HL-60 (cell line): Measurements from ENCODE around the gene CCDC69.

Experiments
- DNase-seq, 2 experiments: peaks; one replicate each; pipeline ENCODE4 v3.0.0-alpha.2; 2010 to 2020; ENCODE audit warnings: low read depth in 1 of 2, low spot score in 1 of 2
- H3K27ac ChIP-seq: fragments of 250-450 bp; sonication (Bioruptor Pico); replicated peaks from 2 replicates; pipeline ENCODE4 v1.5.1; 2020; ENCODE audit warnings: mild to moderate bottlenecking, moderate library complexity
- H3K27me3 ChIP-seq: fragments of 250-450 bp; sonication (Bioruptor Pico); 2 replicates; pipeline ENCODE4 v1.5.1; 2021; ENCODE audit warnings: mild to moderate bottlenecking, moderate library complexity; ENCODE audit not compliant: insufficient read depth, poor library complexity, severe bottlenecking
- H3K4me3 ChIP-seq: replicated peaks from 2 replicates; pipeline ENCODE4 v1.5.1; 2011; ENCODE audit warnings: mild to moderate bottlenecking, control low read depth, low read length; ENCODE audit not compliant: insufficient read depth
- GABPA ChIP-seq: IDR thresholded peaks from 2 replicates; pipeline ENCODE4 v1.6.1; 2012; ENCODE audit warnings: low read depth
- POLR2AphosphoS5 ChIP-seq: IDR thresholded peaks from 2 replicates; pipeline ENCODE4 v1.6.1; 2012; ENCODE audit warnings: low read depth
- SPI1 ChIP-seq: IDR thresholded peaks from 2 replicates; pipeline ENCODE4 v1.6.1; 2012; ENCODE audit warnings: low read depth, mild to moderate bottlenecking, borderline replicate concordance
- TF ChIP-seq, protein P1 (sequence below): IDR thresholded peaks from 2 replicates; pipeline ENCODE4 v1.6.1; 2012; ENCODE audit warnings: low read depth; ENCODE audit not compliant: insufficient replicate concordance
- TF ChIP-seq, protein P2 (sequence below): IDR thresholded peaks from one replicate; pipeline ENCODE4 v1.5.1; 2011; ENCODE audit warnings: low read length, control low read depth, inconsistent platforms; ENCODE audit not compliant: insufficient read depth

CCDC69 gene

DNA sequence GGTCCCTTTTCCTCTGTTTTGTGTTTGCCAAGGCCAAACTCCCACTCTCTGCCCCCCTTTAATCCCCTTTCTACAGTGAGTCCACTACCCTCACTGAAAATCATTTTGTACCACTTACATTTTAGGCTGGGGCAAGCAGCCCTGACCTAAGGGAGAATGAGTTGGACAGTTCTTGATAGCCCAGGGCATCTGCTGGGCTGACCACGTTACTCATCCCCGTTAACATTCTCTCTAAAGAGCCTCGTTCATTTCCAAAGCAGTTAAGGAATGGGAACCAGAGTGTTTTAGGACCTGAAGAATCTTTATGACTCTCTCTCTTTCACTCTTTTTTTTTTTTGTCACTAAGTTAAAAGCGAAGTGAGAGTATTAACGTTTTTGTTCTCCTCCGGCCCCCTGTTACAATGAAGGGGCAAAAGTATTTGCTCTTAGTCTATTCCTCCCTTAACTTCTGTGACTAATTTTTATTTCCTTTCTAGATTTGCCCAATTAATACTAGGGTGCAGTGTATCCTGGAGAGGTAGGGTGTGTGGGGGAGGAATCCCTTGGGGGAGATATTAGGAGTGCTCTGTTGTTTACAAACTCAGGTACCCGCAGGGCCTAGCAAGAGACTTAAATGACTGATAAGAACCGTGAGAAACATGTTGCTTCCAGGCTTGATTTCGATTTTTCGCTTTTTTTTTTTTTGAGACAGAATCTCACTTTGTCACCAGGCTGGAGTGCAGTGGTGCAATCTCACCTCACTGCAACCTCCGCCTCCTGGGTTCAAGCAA, 43.8 kb upstream of the CCDC69 start:
- Histone ChIP-seq H3K4me3 (no peak overlapping the region), H3K27me3 (no peaks in the 10 kb centered on the region), H3K27ac (no peak overlapping the region)
- no peak for DNase-seq
- TF ChIP-seq POLR2AphosphoS5 (no peak), GABPA (no peak), SPI1 (no peak)
- TF ChIP-seq, protein P1, sequence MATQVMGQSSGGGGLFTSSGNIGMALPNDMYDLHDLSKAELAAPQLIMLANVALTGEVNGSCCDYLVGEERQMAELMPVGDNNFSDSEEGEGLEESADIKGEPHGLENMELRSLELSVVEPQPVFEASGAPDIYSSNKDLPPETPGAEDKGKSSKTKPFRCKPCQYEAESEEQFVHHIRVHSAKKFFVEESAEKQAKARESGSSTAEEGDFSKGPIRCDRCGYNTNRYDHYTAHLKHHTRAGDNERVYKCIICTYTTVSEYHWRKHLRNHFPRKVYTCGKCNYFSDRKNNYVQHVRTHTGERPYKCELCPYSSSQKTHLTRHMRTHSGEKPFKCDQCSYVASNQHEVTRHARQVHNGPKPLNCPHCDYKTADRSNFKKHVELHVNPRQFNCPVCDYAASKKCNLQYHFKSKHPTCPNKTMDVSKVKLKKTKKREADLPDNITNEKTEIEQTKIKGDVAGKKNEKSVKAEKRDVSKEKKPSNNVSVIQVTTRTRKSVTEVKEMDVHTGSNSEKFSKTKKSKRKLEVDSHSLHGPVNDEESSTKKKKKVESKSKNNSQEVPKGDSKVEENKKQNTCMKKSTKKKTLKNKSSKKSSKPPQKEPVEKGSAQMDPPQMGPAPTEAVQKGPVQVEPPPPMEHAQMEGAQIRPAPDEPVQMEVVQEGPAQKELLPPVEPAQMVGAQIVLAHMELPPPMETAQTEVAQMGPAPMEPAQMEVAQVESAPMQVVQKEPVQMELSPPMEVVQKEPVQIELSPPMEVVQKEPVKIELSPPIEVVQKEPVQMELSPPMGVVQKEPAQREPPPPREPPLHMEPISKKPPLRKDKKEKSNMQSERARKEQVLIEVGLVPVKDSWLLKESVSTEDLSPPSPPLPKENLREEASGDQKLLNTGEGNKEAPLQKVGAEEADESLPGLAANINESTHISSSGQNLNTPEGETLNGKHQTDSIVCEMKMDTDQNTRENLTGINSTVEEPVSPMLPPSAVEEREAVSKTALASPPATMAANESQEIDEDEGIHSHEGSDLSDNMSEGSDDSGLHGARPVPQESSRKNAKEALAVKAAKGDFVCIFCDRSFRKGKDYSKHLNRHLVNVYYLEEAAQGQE = no peak
- TF ChIP-seq, protein P2, sequence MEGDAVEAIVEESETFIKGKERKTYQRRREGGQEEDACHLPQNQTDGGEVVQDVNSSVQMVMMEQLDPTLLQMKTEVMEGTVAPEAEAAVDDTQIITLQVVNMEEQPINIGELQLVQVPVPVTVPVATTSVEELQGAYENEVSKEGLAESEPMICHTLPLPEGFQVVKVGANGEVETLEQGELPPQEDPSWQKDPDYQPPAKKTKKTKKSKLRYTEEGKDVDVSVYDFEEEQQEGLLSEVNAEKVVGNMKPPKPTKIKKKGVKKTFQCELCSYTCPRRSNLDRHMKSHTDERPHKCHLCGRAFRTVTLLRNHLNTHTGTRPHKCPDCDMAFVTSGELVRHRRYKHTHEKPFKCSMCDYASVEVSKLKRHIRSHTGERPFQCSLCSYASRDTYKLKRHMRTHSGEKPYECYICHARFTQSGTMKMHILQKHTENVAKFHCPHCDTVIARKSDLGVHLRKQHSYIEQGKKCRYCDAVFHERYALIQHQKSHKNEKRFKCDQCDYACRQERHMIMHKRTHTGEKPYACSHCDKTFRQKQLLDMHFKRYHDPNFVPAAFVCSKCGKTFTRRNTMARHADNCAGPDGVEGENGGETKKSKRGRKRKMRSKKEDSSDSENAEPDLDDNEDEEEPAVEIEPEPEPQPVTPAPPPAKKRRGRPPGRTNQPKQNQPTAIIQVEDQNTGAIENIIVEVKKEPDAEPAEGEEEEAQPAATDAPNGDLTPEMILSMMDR = no peak

DNA sequence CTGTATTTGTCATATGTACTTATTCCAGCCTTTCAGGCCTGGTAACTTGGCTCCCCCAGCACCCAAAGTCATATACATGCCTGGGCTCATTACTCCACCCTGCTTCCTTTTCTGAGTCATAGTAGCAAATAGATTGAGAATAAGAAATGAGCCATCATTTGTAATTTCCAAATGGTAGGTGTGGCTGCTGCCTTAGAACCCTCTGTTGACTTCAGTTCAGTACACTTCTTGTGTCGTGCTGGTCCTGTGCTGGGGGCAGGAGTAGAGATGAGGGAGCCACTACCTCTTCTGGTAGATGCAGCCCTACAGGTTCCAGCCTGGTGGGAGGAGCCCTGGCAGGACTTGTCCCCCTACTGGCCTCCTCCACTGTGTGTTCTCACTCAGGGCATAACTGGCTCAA, 40.2 kb upstream of the CCDC69 start:
- Histone ChIP-seq H3K27me3 (no peaks in the 10 kb centered on the region), H3K27ac (no peak overlapping the region), H3K4me3 (no peak overlapping the region)
- no peak for DNase-seq
- no peak for TF ChIP-seq GABPA
- TF ChIP-seq SPI1 = no peak
- TF ChIP-seq, protein P2 = no peak
- TF ChIP-seq, protein P1 = no peak
- TF ChIP-seq POLR2AphosphoS5 = no peak

DNA sequence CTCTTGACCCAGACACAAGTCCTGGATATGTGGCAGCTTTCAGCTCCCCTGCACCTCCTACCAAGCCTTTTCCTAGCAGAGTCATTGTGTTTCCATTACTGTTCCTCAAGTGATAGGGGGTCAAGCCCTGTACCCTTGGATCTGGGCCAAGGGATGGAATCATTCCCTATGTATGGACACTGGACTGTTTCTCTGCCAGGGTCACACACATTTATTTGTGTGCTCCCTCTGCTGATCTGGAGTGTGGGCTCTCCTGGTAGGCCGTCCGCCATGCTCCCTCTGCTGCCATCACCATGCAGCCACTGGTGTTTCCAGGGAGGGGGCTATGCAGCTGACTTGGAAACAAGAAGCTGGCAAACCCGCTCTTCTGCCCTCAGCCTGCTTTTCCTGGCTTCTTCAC, 38.6 kb upstream of the CCDC69 start:
- H3K27ac ChIP-seq = no peak overlapping the region
- TF ChIP-seq GABPA (no peak), POLR2AphosphoS5 (no peak), SPI1 (no peak)
- TF ChIP-seq, protein P2 = no peak
- TF ChIP-seq, protein P1 = no peak
- no peak for DNase-seq
- H3K27me3 ChIP-seq = no peaks in the 10 kb centered on the region
- H3K4me3 ChIP-seq = no peak overlapping the region
